GM06990 (cell line): ENCODE measurements around the gene AEBP2.

Experiments used
- DNase-seq: peaks from one replicate; pipeline ENCODE4 v3.0.0-alpha.2; 2011; ENCODE audit not compliant: insufficient read length; ENCODE audit errors: extremely low read depth
- H3K27me3 ChIP-seq: replicated peaks from 2 replicates; pipeline ENCODE4 v1.6.0; 2011; ENCODE audit warnings: low read length; ENCODE audit not compliant: control insufficient read depth, insufficient read depth
- H3K36me3 ChIP-seq: 2 replicates; pipeline ENCODE4 v1.5.1; 2011; ENCODE audit warnings: low read length; ENCODE audit not compliant: control insufficient read depth, insufficient read depth
- H3K4me3 ChIP-seq: replicated peaks from 2 replicates; pipeline ENCODE4 v1.5.1; 2011; ENCODE audit warnings: low read depth, mild to moderate bottlenecking, control low read depth, low read length
- TF ChIP-seq, protein P1 (sequence below): IDR thresholded peaks from 2 replicates; pipeline ENCODE4 v1.5.1; 2011; ENCODE audit warnings: low read length, control low read depth, mild to moderate bottlenecking, inconsistent platforms; ENCODE audit not compliant: insufficient read depth, poor library complexity, severe bottlenecking

Gene AEBP2

DNA sequence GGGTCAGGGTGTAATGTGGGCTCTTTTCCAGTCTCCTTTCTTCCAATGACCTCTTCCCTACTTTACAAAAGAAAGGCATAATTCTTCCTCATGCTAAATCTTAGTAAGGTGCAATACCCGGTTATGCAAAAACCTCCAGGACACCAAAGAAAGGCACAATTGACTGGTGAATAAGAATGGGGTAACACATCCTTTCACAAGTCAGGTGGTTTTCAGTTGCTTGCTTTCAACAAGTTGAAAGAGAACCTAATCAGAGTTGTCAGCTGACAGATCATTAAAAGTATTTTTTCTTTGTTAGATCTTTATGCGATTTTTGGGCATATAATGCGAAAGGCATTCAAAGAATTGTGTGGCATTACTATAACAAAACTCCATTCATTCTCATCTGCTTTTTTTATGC, 1.3 kb upstream of the AEBP2 start:
- TF ChIP-seq, protein P1, sequence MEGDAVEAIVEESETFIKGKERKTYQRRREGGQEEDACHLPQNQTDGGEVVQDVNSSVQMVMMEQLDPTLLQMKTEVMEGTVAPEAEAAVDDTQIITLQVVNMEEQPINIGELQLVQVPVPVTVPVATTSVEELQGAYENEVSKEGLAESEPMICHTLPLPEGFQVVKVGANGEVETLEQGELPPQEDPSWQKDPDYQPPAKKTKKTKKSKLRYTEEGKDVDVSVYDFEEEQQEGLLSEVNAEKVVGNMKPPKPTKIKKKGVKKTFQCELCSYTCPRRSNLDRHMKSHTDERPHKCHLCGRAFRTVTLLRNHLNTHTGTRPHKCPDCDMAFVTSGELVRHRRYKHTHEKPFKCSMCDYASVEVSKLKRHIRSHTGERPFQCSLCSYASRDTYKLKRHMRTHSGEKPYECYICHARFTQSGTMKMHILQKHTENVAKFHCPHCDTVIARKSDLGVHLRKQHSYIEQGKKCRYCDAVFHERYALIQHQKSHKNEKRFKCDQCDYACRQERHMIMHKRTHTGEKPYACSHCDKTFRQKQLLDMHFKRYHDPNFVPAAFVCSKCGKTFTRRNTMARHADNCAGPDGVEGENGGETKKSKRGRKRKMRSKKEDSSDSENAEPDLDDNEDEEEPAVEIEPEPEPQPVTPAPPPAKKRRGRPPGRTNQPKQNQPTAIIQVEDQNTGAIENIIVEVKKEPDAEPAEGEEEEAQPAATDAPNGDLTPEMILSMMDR, result no peak
- H3K36me3 ChIP-seq, result no peaks in the 10 kb centered on the region
- no peaks in the 10 kb centered on the region for H3K27me3 ChIP-seq
- DNase-seq, result no peak
- H3K4me3 ChIP-seq, result no peak overlapping the region

DNA sequence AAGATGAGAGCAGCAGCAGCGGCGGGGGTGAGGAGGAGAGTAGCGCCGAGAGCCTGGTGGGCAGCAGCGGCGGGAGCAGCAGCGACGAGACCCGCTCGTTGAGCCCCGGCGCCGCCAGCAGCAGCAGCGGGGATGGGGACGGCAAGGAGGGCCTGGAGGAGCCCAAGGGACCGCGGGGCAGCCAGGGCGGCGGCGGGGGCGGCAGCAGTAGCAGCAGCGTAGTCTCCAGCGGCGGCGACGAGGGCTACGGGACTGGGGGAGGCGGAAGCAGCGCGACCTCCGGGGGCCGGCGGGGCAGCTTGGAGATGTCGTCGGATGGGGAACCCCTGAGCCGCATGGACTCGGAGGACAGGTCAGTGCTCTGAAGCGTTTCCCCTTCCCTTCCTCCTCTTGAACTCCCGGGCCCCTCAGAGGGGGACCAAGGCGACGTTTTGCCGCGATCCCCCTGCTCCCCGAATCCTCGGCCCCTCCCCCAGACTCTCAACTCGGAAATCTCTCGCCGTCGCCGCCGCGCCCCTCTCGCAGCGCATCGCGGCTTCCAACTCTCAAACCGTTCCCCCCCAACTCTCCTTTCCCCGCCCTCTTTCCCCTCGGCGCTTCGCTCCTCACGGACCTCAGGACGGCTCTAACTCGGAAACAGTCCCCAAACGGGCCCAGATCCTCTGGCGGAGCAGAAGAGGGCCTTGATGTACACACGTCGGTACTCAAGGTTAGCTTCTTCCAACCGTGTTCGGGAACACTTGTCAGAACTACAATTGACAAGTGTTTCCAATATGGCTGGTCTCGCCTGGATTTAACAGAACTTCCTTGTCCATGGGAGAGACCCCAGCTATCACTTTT, 947 bp downstream of the AEBP2 start:
- peak; percentile 80 for DNase-seq
- Histone ChIP-seq H3K36me3 (peaks cover 1% of the 10 kb centered on the region; the same call in 1 of the 2 replicates), H3K27me3 (no peaks in the 10 kb centered on the region), H3K4me3 (peak overlapping the region; percentile 98)
- TF ChIP-seq, protein P1, result no peak

DNA sequence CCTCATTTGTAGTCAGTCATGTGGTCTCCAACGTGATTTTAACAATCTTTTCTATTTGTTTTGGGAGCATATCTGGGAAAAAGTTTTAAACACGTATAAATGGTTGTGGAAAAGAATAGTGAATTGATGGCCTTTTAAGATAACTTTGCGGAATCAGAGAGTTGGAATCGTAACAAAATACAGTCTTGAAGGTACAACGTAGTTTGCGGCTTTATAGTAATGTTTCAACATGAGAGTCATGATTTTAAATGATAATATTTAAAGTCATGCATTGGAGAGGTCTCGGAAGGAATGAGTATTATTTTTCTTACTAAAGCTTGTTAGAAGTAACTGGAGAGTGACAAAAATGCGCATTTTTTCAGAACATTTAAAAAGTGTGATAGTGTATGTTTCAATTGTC, 1.6 kb downstream of the AEBP2 start:
- Histone ChIP-seq H3K36me3 (peaks cover 1% of the 10 kb centered on the region; the same call in 1 of the 2 replicates), H3K4me3 (peak overlapping the region; percentile 98), H3K27me3 (no peaks in the 10 kb centered on the region)
- no peak for DNase-seq
- TF ChIP-seq, protein P1, result no peak

DNA sequence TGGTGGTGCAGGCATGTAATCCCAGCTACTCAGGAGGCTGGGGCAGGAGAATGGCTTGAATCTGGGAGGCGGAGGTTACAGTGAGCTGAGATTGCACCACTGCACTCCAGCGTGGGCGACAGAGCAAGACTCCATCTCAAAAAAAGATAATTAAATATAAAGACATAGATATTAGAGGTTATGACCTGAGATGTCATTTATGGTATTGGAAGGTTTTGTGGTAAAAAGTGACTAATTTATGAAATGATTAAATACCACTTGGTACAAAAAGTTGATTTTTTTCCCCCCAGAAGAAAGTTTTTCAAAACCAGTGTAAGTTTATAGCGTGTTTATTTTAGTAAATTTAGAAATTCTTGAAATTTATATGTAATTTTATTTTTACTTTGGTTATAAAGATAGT, 4.3 kb downstream of the AEBP2 start:
- Histone ChIP-seq H3K36me3 (peaks cover 1% of the 10 kb centered on the region), H3K27me3 (no peaks in the 10 kb centered on the region), H3K4me3 (no peak overlapping the region)
- TF ChIP-seq, protein P1, result no peak
- DNase-seq, result no peak

DNA sequence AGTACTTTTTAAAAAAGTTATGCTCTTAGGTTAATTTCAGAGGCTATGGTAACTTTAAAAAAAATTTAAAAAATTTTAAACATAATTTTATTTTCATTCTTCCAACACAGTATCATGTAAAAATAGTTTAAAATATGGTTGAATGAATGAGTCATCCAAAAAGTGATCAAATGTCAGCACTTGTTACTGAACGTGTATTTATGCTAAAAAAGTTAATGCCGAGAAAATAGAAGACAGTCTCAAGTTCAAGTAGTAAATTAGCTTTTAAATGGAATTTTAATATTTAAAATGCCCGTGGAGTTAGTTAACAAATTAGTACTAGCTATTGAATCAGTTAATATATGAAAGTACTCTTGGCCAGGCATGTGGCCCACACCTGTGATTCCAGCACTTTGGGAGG, 4.8 kb downstream of the AEBP2 start:
- peaks cover 1% of the 10 kb centered on the region for H3K36me3 ChIP-seq
- peak overlapping the region; percentile 10 for H3K4me3 ChIP-seq

More for the DNA sequence above, 4.8 kb downstream of the AEBP2 start:
- no peak for DNase-seq
- no peaks in the 10 kb centered on the region for H3K27me3 ChIP-seq
- TF ChIP-seq, protein P1, result no peak
